GM19452 (cell line): ENCODE results near the gene KRTDAP.
"Not testable (repeated sequence)": the region's sequence is repeated elsewhere in the genome, so short reads cannot be mapped to it uniquely, and the experiment has no call there.

Source experiments
- ATAC-seq: cut with Tn5 transposase; IDR thresholded peaks from one replicate; pipeline ENCODE4 v1.9.1; 2021; ENCODE audit not compliant: unreplicated experiment

The KRTDAP gene

GRCh38 chr19:35486268-35486708 lies 4.0 kb downstream of the KRTDAP start:
- no peak for ATAC-seq

- peak; percentile 66 for ATAC-seq
These were observed 5.8 kb downstream of the KRTDAP start for GRCh38 chr19:35484252-35485036.

DNA sequence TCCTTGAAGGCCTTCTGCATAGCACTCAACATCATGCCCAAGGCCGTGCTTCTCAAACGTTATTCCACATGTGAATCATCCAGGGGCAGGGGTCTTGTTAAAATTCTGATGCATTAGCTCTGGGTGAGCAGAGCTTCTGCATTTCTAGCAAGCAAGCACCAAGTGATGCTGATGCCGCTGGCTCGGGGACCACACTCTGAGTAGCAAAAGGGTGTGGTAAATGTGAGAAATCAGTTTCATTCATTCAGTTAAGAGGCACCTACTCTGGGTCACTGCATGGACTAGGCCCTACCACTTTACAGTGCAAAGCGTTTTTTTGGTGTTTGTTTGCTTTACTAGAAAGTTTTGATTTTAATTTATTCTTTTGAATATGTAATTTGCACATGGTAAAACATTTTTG lies 7.2 kb downstream of the KRTDAP start:
- no peak for ATAC-seq

DNA sequence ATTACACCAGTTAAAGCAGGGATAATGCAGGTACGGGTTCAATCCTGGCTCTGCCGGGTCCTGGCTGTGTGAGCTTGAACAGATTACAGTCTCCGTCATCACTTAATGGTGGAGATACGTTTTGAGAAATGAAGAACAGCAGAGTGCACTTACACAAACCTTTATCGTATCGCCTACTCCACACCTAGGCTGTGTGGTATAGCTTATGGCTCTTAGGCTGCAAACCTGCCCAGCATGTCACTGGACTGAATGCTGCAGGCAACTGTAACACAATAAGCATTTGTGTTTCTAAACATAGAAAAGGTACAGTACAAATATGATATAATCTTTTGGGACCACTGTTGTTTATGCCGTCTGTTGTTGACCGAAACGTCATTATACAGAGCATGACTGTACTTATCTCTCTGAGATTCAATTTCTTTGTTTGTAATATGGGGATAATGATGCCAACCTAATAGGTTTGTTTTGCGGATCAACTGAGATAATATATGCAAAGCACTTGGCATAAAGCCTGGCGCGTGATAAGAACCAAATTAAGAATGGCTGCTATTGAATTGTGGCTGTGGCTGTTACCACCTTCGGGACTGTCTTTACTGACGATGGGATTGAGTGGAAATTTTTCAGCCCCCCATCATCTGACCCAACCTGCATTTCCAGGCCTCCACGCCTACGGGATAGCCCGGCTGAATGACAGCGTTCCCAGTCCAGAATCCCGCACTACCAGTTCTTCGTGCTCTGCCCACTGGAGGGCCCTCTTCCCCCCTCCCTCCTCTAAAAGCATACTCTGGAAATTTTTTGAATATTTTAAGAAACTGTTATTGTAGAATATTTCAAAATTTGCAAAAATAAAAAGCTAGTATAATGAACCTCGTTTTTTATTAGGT lies 11.2 kb downstream of the KRTDAP start:
- ATAC-seq = no peak

DNA sequence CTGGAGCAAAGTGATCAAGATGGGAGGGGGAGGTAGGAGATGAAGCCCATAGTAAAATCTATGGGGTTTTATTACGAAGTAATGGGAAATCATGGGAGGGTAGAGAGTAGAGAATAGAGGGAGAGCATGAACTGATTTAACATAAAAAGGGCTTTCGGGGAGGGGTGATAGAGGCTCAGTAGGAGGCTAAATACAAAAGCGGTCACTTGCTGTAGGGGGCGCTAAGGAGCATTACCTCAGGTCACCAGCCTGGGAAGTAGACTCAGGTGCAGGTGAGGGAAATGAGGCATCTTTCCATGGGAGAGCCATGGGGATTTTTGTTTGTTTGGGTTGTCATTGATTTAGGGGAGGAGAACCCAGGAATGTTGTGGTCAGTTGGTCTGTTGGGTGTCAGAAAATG lies 14.1 kb downstream of the KRTDAP start:
- no peak for ATAC-seq

- not testable (repeated sequence) for ATAC-seq
These were observed 15.7 kb downstream of the KRTDAP start for GRCh38 chr19:35474594-35474993.

GRCh38 chr19:35474104-35474503 lies 16.2 kb downstream of the KRTDAP start:
- ATAC-seq = no peak

GRCh38 chr19:35471946-35472345 lies 18.3 kb downstream of the KRTDAP start:
- ATAC-seq = no peak

DNA sequence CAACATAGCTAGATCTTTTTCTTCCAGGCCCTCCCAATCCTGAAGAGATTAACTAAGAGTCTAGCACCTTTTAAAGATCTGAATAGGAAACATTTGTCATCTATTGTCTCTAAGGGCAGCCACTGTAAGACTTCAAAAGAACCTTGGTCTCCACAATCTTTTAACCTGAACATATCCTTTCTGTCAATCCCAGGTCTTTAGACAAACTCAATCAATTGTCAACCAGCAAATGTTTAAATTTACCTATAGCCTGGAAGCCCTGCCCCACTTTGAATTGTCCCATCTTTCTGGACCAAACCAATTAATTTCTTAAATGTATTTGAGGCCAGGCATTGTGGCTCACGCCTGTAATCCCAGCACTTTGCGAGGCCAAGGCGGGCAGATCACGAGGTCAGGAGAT lies 19.2 kb downstream of the KRTDAP start:
- not testable (repeated sequence) for ATAC-seq

DNA sequence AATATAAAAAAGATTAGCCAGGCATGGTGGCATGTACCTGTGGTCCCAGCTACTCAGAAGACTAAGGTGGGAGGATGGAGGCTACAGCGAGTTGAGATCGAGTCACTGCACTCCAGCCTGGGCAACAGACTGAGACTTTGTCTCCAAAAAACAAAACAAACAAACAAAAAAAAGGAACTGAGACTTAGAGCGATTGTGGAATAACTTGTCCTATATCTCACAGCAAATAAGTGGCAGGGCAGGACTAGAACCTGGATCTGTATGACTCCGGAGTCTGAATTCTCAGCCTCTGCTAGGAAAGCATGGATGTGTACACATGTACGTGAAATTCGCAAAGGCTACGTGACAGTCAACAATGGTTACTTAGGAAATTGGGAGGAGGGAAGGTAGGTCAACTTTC lies 20.1 kb downstream of the KRTDAP start:
- no peak for ATAC-seq

DNA sequence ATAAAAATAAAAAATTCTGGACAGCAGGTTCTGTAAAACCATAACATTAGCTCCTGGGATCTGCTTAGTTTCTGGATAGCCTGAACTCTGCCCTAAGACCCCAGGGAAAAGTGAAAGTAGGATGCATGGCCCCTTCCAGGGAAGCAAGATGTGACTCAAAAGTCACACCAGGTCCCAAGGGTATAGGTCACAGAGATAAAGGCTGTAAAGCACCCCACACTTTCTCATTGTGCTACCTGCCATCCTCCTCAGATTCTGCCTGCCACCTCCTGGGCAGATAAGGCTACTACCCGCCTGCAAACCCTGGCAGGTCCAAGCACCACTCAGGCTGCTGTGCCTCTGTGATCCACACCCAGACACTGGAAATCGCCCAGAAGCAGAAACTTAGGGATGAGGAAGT lies 21.6 kb downstream of the KRTDAP start:
- peak; percentile 66 for ATAC-seq

- ATAC-seq = no peak
These were observed 24.0 kb downstream of the KRTDAP start for GRCh38 chr19:35466259-35466658.

- not testable (repeated sequence) for ATAC-seq
These were observed 27.3 kb downstream of the KRTDAP start for GRCh38 chr19:35462956-35463355.

DNA sequence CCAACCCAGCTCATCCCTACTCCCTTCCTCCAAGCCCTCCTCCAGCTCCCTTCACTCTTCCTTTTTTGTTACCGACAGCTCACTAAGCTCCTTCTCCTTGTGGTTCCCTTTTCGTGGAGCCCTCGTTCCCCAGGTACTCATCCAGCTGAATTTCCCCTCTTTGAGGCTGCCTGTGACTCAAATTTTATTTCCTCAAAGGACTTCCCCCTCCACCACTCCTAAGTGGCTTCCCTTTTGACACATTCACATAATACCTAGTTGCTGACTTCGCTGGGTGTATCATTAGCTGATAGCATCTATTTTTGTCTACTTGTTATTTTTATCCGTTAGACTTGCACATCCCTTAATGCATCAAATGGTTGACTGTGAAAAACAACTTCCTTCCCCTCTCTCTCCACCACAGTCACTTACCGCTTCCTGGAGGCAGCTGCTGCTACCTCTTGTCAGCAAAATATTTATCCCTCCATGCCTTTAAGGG lies 27.7 kb downstream of the KRTDAP start:
- peak; percentile 58 for ATAC-seq

GRCh38 chr19:35461788-35462187 lies 28.5 kb downstream of the KRTDAP start:
- not testable (repeated sequence) for ATAC-seq

GRCh38 chr19:35461060-35461459 lies 29.2 kb downstream of the KRTDAP start:
- no peak for ATAC-seq

- ATAC-seq = no peak
These were observed 29.7 kb downstream of the KRTDAP start for GRCh38 chr19:35460608-35461007.

GRCh38 chr19:35459414-35460082 lies 30.7 kb downstream of the KRTDAP start:
- no peak for ATAC-seq

DNA sequence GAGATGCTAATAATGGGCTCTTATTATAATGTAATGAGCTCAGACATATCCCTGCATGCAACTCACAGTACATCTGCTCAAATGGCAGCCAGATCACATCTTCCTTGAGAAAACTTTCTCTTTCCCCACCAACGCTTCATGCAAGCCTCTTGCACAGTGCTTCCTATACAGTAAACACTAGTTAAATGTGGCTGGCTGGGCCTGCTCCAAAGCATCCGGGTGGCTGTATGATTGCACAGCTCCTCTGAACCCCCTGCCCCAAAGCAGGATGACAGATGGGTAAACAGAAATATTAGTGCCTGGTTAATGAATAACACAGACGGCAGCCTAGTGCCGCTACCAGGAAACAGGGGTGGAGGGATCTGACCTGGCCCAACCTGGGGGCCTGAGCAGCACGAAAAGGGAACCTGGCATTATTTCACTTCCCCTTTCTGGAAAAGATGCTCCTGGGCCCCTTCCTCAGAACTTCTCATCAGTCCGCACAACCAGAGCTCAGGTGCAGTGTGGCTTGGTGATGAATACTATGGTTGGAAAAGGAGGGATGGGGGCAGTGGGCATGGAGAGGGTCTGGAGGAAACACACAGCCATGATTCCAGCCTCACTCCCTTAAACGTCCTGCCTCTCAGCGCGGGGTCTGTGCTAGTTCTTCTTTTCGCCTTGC lies 31.4 kb downstream of the KRTDAP start:
- no peak for ATAC-seq

DNA sequence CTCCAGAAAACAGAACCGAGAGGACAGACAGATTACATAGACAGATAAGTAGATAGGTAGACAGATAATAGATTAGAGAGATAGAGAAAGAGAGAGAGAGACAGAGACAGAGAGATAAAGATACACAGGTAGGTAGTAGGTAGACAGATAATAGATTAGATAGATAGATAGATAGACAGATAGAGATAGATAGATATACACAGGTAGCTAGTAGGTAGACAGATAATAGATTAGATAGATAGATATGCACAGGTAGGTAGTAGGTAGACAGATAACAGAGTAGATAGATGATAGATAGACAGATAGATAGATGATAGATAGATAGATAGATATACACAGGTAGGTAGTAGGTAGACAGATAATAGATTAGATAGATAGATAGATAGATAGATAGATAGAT lies 32.1 kb downstream of the KRTDAP start:
- ATAC-seq = no peak

DNA sequence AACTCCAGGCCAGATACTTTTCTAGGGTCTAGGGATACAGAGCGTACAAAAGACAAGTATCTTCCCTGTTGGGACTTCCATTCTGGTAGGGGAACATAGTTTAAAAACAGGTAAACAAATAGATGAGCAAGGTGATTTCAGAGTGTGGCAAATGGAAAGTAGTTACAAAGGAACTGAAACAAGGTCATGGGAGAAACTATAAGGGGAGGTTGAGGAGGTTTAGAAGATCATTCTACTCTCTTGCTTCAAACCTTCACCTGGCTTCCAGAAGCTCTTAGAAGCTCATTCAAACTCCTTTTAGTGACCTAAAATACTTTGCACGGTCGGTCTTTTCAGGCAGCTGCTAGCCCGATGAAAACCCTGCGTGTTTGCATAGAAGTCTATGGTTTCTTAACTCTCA lies 33.1 kb downstream of the KRTDAP start:
- ATAC-seq = no peak
